ENCODE measurements around the gene TNFAIP6.

The TNFAIP6 gene

DNA sequence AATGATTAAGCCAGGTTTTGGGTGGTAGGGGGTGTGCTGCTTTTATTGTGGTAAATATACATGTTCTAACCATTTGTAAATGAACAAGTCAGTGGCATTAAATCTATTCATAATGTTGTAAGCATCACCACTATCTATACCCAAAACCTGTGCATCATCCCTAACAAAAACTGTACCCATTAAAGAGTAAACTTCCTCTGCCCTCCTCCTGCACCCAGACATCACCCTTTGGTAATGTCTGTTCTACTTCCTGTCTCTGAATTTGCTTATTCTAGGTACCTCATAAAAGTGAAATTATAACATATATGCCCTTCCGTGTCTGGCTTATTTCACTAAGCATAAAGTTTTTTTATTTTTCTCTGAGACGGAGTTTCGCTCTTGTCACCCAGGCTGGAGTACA lies 66.4 kb downstream of the TNFAIP6 start:
- no peak for DNase-seq

All from NCI-H82 (cell line).